SK-N-SH (cell line): ENCODE data around the gene SNCA. TPM values are rescaled to one million over a fixed set of nuclear protein-coding genes. Genes with fewer than 3 reads are reported as not detected.

Source experiments
- CTCF ChIA-PET: fragments of 300-600, 350-600 bp; formaldehyde crosslinking; extraction: SDS; loops from one replicate; lab custom pipeline; 2021; lab: Yijun Ruan, JAX
- POLR2A ChIA-PET: fragments of 350-600 bp; sonication (Branson Sonifier 250); formaldehyde crosslinking; extraction: SDS; loops from one replicate; lab custom pipeline; 2020; ENCODE audit warnings: antibody characterized with exemption, inconsistent platforms; lab: Yijun Ruan, JAX
- DNase-seq: peaks from one replicate; pipeline ENCODE4 v3.0.0; 2012
- H2AFZ ChIP-seq: fragments of 200-600 bp; sonication (generic); 2 replicates; pipeline ENCODE4 v1.8.1; 2016; ENCODE audit warnings: antibody characterized with exemption, mild to moderate bottlenecking, low read depth
- H3F3A ChIP-seq: fragments of 200-600 bp; sonication (generic); replicated peaks from 2 replicates; pipeline ENCODE3; 2016; ENCODE audit warnings: antibody characterized with exemption, mild to moderate bottlenecking; ENCODE audit not compliant: insufficient read depth
- H3K27ac ChIP-seq, 2 experiments: fragments of 200-500 bp in 1 of 2; fragments of 200-600 bp in 1 of 2; sonication (Bioruptor generic) in 1 of 2; sonication (generic), shearing (Covaris generic) in 1 of 2; 2 replicates each; pipeline versions ENCODE4 v1.5.1 to v1.6.1; 2014 to 2016; ENCODE audit warnings: low read depth in 2 of 2, inconsistent platforms in 1 of 2, low read length in 1 of 2, mild to moderate bottlenecking in 1 of 2, mixed read lengths in 1 of 2
- H3K27me3 ChIP-seq: fragments of 200-600 bp; sonication (generic), shearing (Covaris generic); 2 replicates; pipeline ENCODE4 v1.6.1; 2016; ENCODE audit warnings: mixed run types; ENCODE audit not compliant: insufficient read depth
- H3K36me3 ChIP-seq, 2 experiments: fragments of 200-500 bp in 1 of 2; fragments of 200-600 bp in 1 of 2; sonication (Bioruptor generic) in 1 of 2; sonication (generic) in 1 of 2; replicated peaks in 1 of 2; 2 replicates each; pipeline versions ENCODE3 to v1.5.1; 2014 to 2016; ENCODE audit warnings: low read length in 1 of 2, mild to moderate bottlenecking in 1 of 2; ENCODE audit not compliant: insufficient read depth in 2 of 2, control insufficient read depth in 1 of 2
- H3K4me1 ChIP-seq, 2 experiments: fragments of 200-500 bp in 1 of 2; fragments of 200-600 bp in 1 of 2; sonication (Bioruptor generic) in 1 of 2; sonication (generic), shearing (Covaris generic) in 1 of 2; 2 replicates each; pipeline versions ENCODE4 v1.5.1 to v1.6.1; 2014 to 2016; ENCODE audit warnings: low read depth in 1 of 2, low read length in 1 of 2, mixed run types in 1 of 2; ENCODE audit not compliant: insufficient read depth in 2 of 2, control insufficient read depth in 1 of 2
- H3K4me2 ChIP-seq: fragments of 200-600 bp; sonication (generic), shearing (Covaris generic); 2 replicates; pipeline ENCODE4 v1.6.1; 2017; ENCODE audit warnings: mixed run types
- H3K4me3 ChIP-seq, 2 experiments: fragments of 200-500 bp in 1 of 2; fragments of 200-600 bp in 1 of 2; sonication (Bioruptor generic) in 1 of 2; sonication (generic), shearing (Covaris generic) in 1 of 2; 2 replicates each; pipeline versions ENCODE4 v1.5.1 to v1.8.1; 2014 to 2016; ENCODE audit warnings: low read depth in 2 of 2, inconsistent platforms in 1 of 2, low read length in 1 of 2, mild to moderate bottlenecking in 1 of 2, mixed read lengths in 1 of 2, moderate library complexity in 1 of 2
- H3K79me2 ChIP-seq: fragments of 200-600 bp; sonication (generic); 2 replicates; pipeline ENCODE4 v1.8.1; 2017; ENCODE audit warnings: mild to moderate bottlenecking; ENCODE audit not compliant: insufficient read depth
- H3K9ac ChIP-seq: fragments of 200-600 bp; sonication (generic); 2 replicates; pipeline ENCODE4 v1.6.1; 2017; ENCODE audit warnings: mixed run types
- H3K9me2 ChIP-seq: fragments of 200-600 bp; sonication (generic); 2 replicates; pipeline ENCODE4 v1.6.1; 2017; ENCODE audit warnings: mixed run types
- H3K9me3 ChIP-seq: fragments of 200-600 bp; sonication (generic); 2 replicates; pipeline ENCODE4 v1.6.1; 2017; ENCODE audit warnings: mixed run types, mild to moderate bottlenecking, moderate library complexity
- H4K20me1 ChIP-seq: fragments of 200-600 bp; sonication (generic); 2 replicates; pipeline ENCODE4 v1.6.1; 2017; ENCODE audit warnings: mild to moderate bottlenecking, mixed run types; ENCODE audit not compliant: insufficient read depth
- FOSL2 ChIP-seq: IDR thresholded peaks from 2 replicates; pipeline ENCODE4 v1.4.0; 2012; ENCODE audit warnings: low read depth, mild to moderate bottlenecking, moderate library complexity, borderline replicate concordance
- MEF2A ChIP-seq: IDR thresholded peaks from 2 replicates; pipeline ENCODE4 v1.4.0; 2012; ENCODE audit warnings: low read depth, borderline replicate concordance
- WGBS: methylation state at CpG from one replicate; pipeline ENCODE4 v1.1.6; 2017; ENCODE audit warnings: low lambda C conversion rate; 5-methylcytosine and 5-hydroxymethylcytosine counted together
- polyA plus RNA-seq, 3 experiments: library from polyadenylated mRNA; depleted of rRNA; stranded (reverse); fragments of >200 nt; gene quantifications; 2 replicates each; pipeline ENCODE4 v1.2.3, GENCODE V29; 2012

SNCA gene
- polyA plus RNA-seq, 1 of the 3 experiments (the other 2 are of a cell fraction), result 12.9 TPM

DNA sequence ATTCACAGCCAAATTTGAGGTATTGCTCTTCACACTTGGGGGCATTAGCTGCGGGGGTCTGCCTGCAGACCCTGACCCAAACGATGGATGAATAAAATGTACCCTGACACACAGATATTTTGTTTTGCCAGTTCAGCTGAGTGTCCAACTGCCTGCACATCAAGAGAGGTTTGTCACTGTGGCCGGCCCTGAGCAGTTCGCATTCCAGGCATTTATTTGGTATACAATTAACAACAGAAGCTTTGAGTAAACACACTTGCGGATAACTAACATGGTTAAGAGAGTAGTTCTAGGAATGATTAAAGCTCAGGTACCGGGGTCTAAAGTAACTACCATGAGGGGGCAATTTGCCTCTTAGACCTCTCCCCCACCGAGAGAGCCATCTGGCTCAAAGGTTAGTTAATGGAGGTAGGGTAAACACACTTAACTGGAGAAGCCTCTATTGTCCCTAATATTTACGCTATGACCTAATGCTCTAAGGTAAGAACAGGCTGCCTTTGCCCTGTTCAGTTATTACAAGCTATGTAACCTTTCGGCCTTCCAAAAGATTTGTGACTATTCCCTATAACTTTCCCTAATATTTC lies 162.0 kb downstream of the SNCA start:
- Histone ChIP-seq H3K36me3 (no peaks in the 10 kb centered on the region), H3K27me3 (no peaks in the 10 kb centered on the region), H3F3A (no peaks in the 10 kb centered on the region), H3K9ac (no peak overlapping the region), H3K79me2 (no peaks in the 10 kb centered on the region), H3K4me1 (no peaks in the 10 kb centered on the region), H3K9me2 (no peaks in the 10 kb centered on the region), H3K4me2 (no peak overlapping the region), H3K4me3 (no peak overlapping the region), H4K20me1 (no peaks in the 10 kb centered on the region), H2AFZ (no peak overlapping the region), H3K9me3 (no peaks in the 10 kb centered on the region), H3K27ac (no peak overlapping the region)
- WGBS, result 71% methylated on average over 9 of the region's 9 CpGs
- ChIA-PET POLR2A (interaction anchor here (0.6 kb wide), 1 partner anchor 621 kb away, joined by 3 read pairs; no protein-coding TSS in a partner anchor), CTCF (no interaction called here)
- no peak for TF ChIP-seq MEF2A
- TF ChIP-seq FOSL2, result no peak
- DNase-seq, result no peak

Other genes starting within 250 kb of the SNCA start
- not detected in 2 replicates for gene MMRN1, start 57.7 kb upstream of the SNCA start, polyA plus RNA-seq (2012; rRNA removed)